ENCODE measurements around the gene PGA3.
"Not testable (repeated sequence)": the region's sequence is repeated elsewhere in the genome, so short reads cannot be mapped to it uniquely, and the experiment has no call there.

The PGA3 gene

GRCh38 chr11:61211327-61211952, 8.1 kb downstream of the PGA3 start:
- not testable (repeated sequence) for DNase-seq

- not testable (repeated sequence) for DNase-seq
These were observed 8.9 kb downstream of the PGA3 start for GRCh38 chr11:61212202-61212601.

GRCh38 chr11:61213711-61214324, 10.5 kb downstream of the PGA3 start:
- DNase-seq = not testable (repeated sequence)

- DNase-seq = not testable (repeated sequence)
These were observed 15.0 kb downstream of the PGA3 start for GRCh38 chr11:61218306-61218705.

GRCh38 chr11:61219016-61219415, 15.7 kb downstream of the PGA3 start:
- DNase-seq = not testable (repeated sequence)

- DNase-seq = not testable (repeated sequence)
These were observed 18.7 kb downstream of the PGA3 start, which contains the start of gene PGA4 for GRCh38 chr11:61222047-61222446. PGA4 (plus strand) TSS chr11:61222347; CDS start chr11:61222401, 54 bp downstream.

GRCh38 chr11:61222692-61223091, 19.4 kb downstream of the PGA3 start:
- DNase-seq = not testable (repeated sequence)

GRCh38 chr11:61226457-61227137, 23.3 kb downstream of the PGA3 start:
- DNase-seq = not testable (repeated sequence)

GRCh38 chr11:61229458-61229857, 26.1 kb downstream of the PGA3 start:
- not testable (repeated sequence) for DNase-seq

GRCh38 chr11:61231033-61231432, 27.7 kb downstream of the PGA3 start:
- DNase-seq = not testable (repeated sequence)

- DNase-seq = not testable (repeated sequence)
These were observed 28.3 kb downstream of the PGA3 start for GRCh38 chr11:61231585-61231984.

- not testable (repeated sequence) for DNase-seq
These were observed 29.3 kb downstream of the PGA3 start for GRCh38 chr11:61232548-61233145.

- not testable (repeated sequence) for DNase-seq
These were observed 33.8 kb downstream of the PGA3 start for GRCh38 chr11:61237130-61237529.

GRCh38 chr11:61240288-61240687, 37.0 kb downstream of the PGA3 start:
- not testable (repeated sequence) for DNase-seq

- DNase-seq = not testable (repeated sequence)
These were observed 37.6 kb downstream of the PGA3 start, which contains the start of gene PGA5 for GRCh38 chr11:61240875-61241274. PGA5 (plus strand) TSS chr11:61241175; CDS start chr11:61241227, 52 bp downstream.

GRCh38 chr11:61241526-61241925, 38.2 kb downstream of the PGA3 start:
- not testable (repeated sequence) for DNase-seq

- not testable (repeated sequence) for DNase-seq
These were observed 42.1 kb downstream of the PGA3 start for GRCh38 chr11:61245284-61245964.

- not testable (repeated sequence) for DNase-seq
These were observed 44.8 kb downstream of the PGA3 start for GRCh38 chr11:61248071-61248470.

- DNase-seq = not testable (repeated sequence)
These were observed 45.9 kb downstream of the PGA3 start for GRCh38 chr11:61249201-61249600.

GRCh38 chr11:61250796-61251765, 47.8 kb downstream of the PGA3 start:
- DNase-seq = not testable (repeated sequence)

GRCh38 chr11:61252332-61252731, 49.0 kb downstream of the PGA3 start:
- DNase-seq = not testable (repeated sequence)
